Effector CD4-positive, alpha-beta T cell (primary cell): Measurements from ENCODE around the gene DCTN5.
"Not testable (repeated sequence)": the region's sequence is repeated elsewhere in the genome, so short reads cannot be mapped to it uniquely, and the experiment has no call there.

Source experiments
- DNase-seq: peaks from one replicate; pipeline ENCODE4 v3.0.0-alpha.2; 2020

The DCTN5 gene

GRCh38 chr16:23694644-23695373 is 53.5 kb downstream of the DCTN5 start:
- DNase-seq = no peak

- no peak for DNase-seq
Measured at GRCh38 chr16:23695756-23696155, 54.5 kb downstream of the DCTN5 start.

GRCh38 chr16:23699100-23699499 is 57.8 kb downstream of the DCTN5 start:
- DNase-seq = no peak

- DNase-seq = no peak
Measured at GRCh38 chr16:23700093-23700492, 58.8 kb downstream of the DCTN5 start.

- no peak for DNase-seq
Measured at GRCh38 chr16:23700509-23700908, 59.2 kb downstream of the DCTN5 start.

- no peak for DNase-seq
Measured at GRCh38 chr16:23701045-23701444, 59.8 kb downstream of the DCTN5 start.

- no peak for DNase-seq
Measured at GRCh38 chr16:23702951-23703350, 61.7 kb downstream of the DCTN5 start.

- no peak for DNase-seq
Measured at GRCh38 chr16:23704772-23705516, 63.7 kb downstream of the DCTN5 start.

- DNase-seq = no peak
Measured at GRCh38 chr16:23705517-23705902, 64.2 kb downstream of the DCTN5 start.

GRCh38 chr16:23706439-23706838 is 65.2 kb downstream of the DCTN5 start:
- no peak for DNase-seq

- no peak for DNase-seq
Measured at GRCh38 chr16:23709536-23709935, 68.3 kb downstream of the DCTN5 start.

GRCh38 chr16:23710008-23710407 is 68.7 kb downstream of the DCTN5 start:
- DNase-seq = no peak

GRCh38 chr16:23710504-23710903 is 69.2 kb downstream of the DCTN5 start:
- DNase-seq = no peak

- no peak for DNase-seq
Measured at GRCh38 chr16:23711785-23712184, 70.5 kb downstream of the DCTN5 start.

- DNase-seq = no peak
Measured at GRCh38 chr16:23712976-23713375, 71.7 kb downstream of the DCTN5 start, which contains the start of gene ERN2. Gene ERN2, minus strand, starts transcription at chr16:23713222. Its CDS starts 35 bp downstream, at chr16:23713187.

- DNase-seq = no peak
Measured at GRCh38 chr16:23716484-23716883, 75.2 kb downstream of the DCTN5 start.

GRCh38 chr16:23722613-23723240 is 81.5 kb downstream of the DCTN5 start:
- not testable (repeated sequence) for DNase-seq

GRCh38 chr16:23724096-23724784 is 83.0 kb downstream of the DCTN5 start:
- no peak for DNase-seq

GRCh38 chr16:23724785-23725131 is 83.5 kb downstream of the DCTN5 start:
- DNase-seq = no peak

GRCh38 chr16:23726710-23727109 is 85.4 kb downstream of the DCTN5 start:
- no peak for DNase-seq
